ENCODE measurements around the gene APEH.

APEH gene

GRCh38 chr3:49667701-49668413 lies 6.3 kb upstream of the APEH start:
- Histone ChIP-seq H3K27me3 (replicated peaks in 2 of 5; ENCODE audit: control insufficient read depth in 4 of 5, insufficient read depth in 5 of 5, low read length in 4 of 5) (no peaks in the 10 kb centered on the region), H3K27ac (ENCODE audit: insufficient read depth in 1 of 2, low read depth in 1 of 2, low read length in 2 of 2, poor library complexity in 1 of 2, severe bottlenecking in 2 of 2) (no peak overlapping the region), H3K4me1 (ENCODE audit: control extremely low read depth in 1 of 4, control insufficient read depth in 4 of 4, insufficient read depth in 4 of 4, low read length in 3 of 4) (peaks cover 0 to 9% (median 5%) of the 10 kb centered on the region in 4 experiments), H3K9me3 (ENCODE audit: control extremely low read depth in 1 of 5, control insufficient read depth in 4 of 5, insufficient read depth in 2 of 5, low read depth in 1 of 5, low read length in 4 of 5) (no peaks in the 10 kb centered on the region), H3K4me3 (ENCODE audit: control insufficient read depth in 1 of 7, extremely low read depth in 1 of 7, insufficient read depth in 4 of 7, low read depth in 2 of 7, low read length in 6 of 7) (no peak overlapping the region), H3K36me3 (ENCODE audit: control insufficient read depth in 4 of 4, insufficient read depth in 4 of 4, low read length in 3 of 4) (no peaks in the 10 kb centered on the region)
- 92% methylated on average over 25 of the region's 25 CpGs for WGBS (ENCODE audit: insufficient coverage)
- DNase-seq, result no peak
- POLR2A ChIA-PET, result no interaction called here
- CTCF ChIA-PET, result interaction anchor here (0.5 to 3.2 kb wide), 2 partner anchors 128 to 953 kb away, joined by 3 to 13 read pairs; no protein-coding TSS in a partner anchor

- Histone ChIP-seq H3K4me3 (ENCODE audit: control insufficient read depth in 1 of 7, extremely low read depth in 1 of 7, insufficient read depth in 4 of 7, low read depth in 2 of 7, low read length in 6 of 7) (no peak overlapping the region), H3K9me3 (ENCODE audit: control extremely low read depth in 1 of 5, control insufficient read depth in 4 of 5, insufficient read depth in 2 of 5, low read depth in 1 of 5, low read length in 4 of 5) (no peaks in the 10 kb centered on the region), H3K27me3 (replicated peaks in 2 of 5; ENCODE audit: control insufficient read depth in 4 of 5, insufficient read depth in 5 of 5, low read length in 4 of 5) (no peaks in the 10 kb centered on the region), H3K27ac (ENCODE audit: insufficient read depth in 1 of 2, low read depth in 1 of 2, low read length in 2 of 2, poor library complexity in 1 of 2, severe bottlenecking in 2 of 2) (no peak overlapping the region), H3K36me3 (ENCODE audit: control insufficient read depth in 4 of 4, insufficient read depth in 4 of 4, low read length in 3 of 4) (no peaks in the 10 kb centered on the region), H3K4me1 (ENCODE audit: control extremely low read depth in 1 of 4, control insufficient read depth in 4 of 4, insufficient read depth in 4 of 4, low read length in 3 of 4) (peaks cover 0 to 14% (median 10%) of the 10 kb centered on the region in 4 experiments)
- peak in 2 of 3 donors; percentile 27 to 39 for DNase-seq
- POLR2A ChIA-PET, result no interaction called here
- WGBS (ENCODE audit: insufficient coverage), result 62% methylated on average over 5 of the region's 5 CpGs
- CTCF ChIA-PET, result interaction anchor here (0.5 to 3.2 kb wide), 5 partner anchors 9 to 954 kb away, joined by 3 to 20 read pairs (median 4); no protein-coding TSS in a partner anchor
Measured at GRCh38 chr3:49668414-49668797, 5.7 kb upstream of the APEH start.

GRCh38 chr3:49668861-49669260 lies 5.3 kb upstream of the APEH start:
- no peak for DNase-seq
- no peaks in the 10 kb centered on the region for H3K27me3 ChIP-seq (replicated peaks in 2 of 5; ENCODE audit: control insufficient read depth in 4 of 5, insufficient read depth in 5 of 5, low read length in 4 of 5)
- H3K4me1 ChIP-seq (ENCODE audit: control extremely low read depth in 1 of 4, control insufficient read depth in 4 of 4, insufficient read depth in 4 of 4, low read length in 3 of 4), result peaks cover 0 to 15% (median 12%) of the 10 kb centered on the region in 4 experiments
- H3K36me3 ChIP-seq (ENCODE audit: control insufficient read depth in 4 of 4, insufficient read depth in 4 of 4, low read length in 3 of 4), result no peaks in the 10 kb centered on the region
- no peaks in the 10 kb centered on the region for H3K9me3 ChIP-seq (ENCODE audit: control extremely low read depth in 1 of 5, control insufficient read depth in 4 of 5, insufficient read depth in 2 of 5, low read depth in 1 of 5, low read length in 4 of 5)
- ChIA-PET CTCF (interaction anchor here (0.8 to 2.0 kb wide), 7 partner anchors 9 to 130 kb away, joined by 3 to 20 read pairs (median 3); no protein-coding TSS in a partner anchor), POLR2A (no interaction called here)
- H3K4me3 ChIP-seq (ENCODE audit: control insufficient read depth in 1 of 7, extremely low read depth in 1 of 7, insufficient read depth in 4 of 7, low read depth in 2 of 7, low read length in 6 of 7), result no peak overlapping the region
- 100% methylated on average over 3 of the region's 5 CpGs for WGBS (ENCODE audit: insufficient coverage)
- no peak overlapping the region for H3K27ac ChIP-seq (ENCODE audit: insufficient read depth in 1 of 2, low read depth in 1 of 2, low read length in 2 of 2, poor library complexity in 1 of 2, severe bottlenecking in 2 of 2)

GRCh38 chr3:49669352-49669751 lies 4.8 kb upstream of the APEH start:
- no peak overlapping the region for H3K27ac ChIP-seq (ENCODE audit: insufficient read depth in 1 of 2, low read depth in 1 of 2, low read length in 2 of 2, poor library complexity in 1 of 2, severe bottlenecking in 2 of 2)
- POLR2A ChIA-PET, result interaction anchor here (0.6 kb wide), 1 partner anchor 165 kb away, joined by 3 read pairs; no protein-coding TSS in a partner anchor
- CTCF ChIA-PET, result interaction anchor here (0.7 to 2.0 kb wide), 7 partner anchors 9 to 130 kb away, joined by 3 to 20 read pairs (median 3); no protein-coding TSS in a partner anchor
- no peak for DNase-seq
- H3K9me3 ChIP-seq (ENCODE audit: control extremely low read depth in 1 of 5, control insufficient read depth in 4 of 5, insufficient read depth in 2 of 5, low read depth in 1 of 5, low read length in 4 of 5), result no peaks in the 10 kb centered on the region
- H3K27me3 ChIP-seq (replicated peaks in 2 of 5; ENCODE audit: control insufficient read depth in 4 of 5, insufficient read depth in 5 of 5, low read length in 4 of 5), result no peaks in the 10 kb centered on the region
- H3K4me3 ChIP-seq (ENCODE audit: control insufficient read depth in 1 of 7, extremely low read depth in 1 of 7, insufficient read depth in 4 of 7, low read depth in 2 of 7, low read length in 6 of 7), result no peak overlapping the region
- 90% methylated on average over 3 of the region's 3 CpGs for WGBS (ENCODE audit: insufficient coverage)
- no peaks in the 10 kb centered on the region for H3K36me3 ChIP-seq (ENCODE audit: control insufficient read depth in 4 of 4, insufficient read depth in 4 of 4, low read length in 3 of 4)
- H3K4me1 ChIP-seq (ENCODE audit: control extremely low read depth in 1 of 4, control insufficient read depth in 4 of 4, insufficient read depth in 4 of 4, low read length in 3 of 4), result peaks cover 0 to 15% (median 13%) of the 10 kb centered on the region in 4 experiments

GRCh38 chr3:49670940-49671290 lies 3.2 kb upstream of the APEH start:
- DNase-seq, result no peak
- 75% methylated on average over 1 of the region's 6 CpGs for WGBS (ENCODE audit: insufficient coverage)
- Histone ChIP-seq H3K27me3 (replicated peaks in 2 of 5; ENCODE audit: control insufficient read depth in 4 of 5, insufficient read depth in 5 of 5, low read length in 4 of 5) (no peaks in the 10 kb centered on the region), H3K27ac (ENCODE audit: insufficient read depth in 1 of 2, low read depth in 1 of 2, low read length in 2 of 2, poor library complexity in 1 of 2, severe bottlenecking in 2 of 2) (no peak overlapping the region), H3K4me1 (ENCODE audit: control extremely low read depth in 1 of 4, control insufficient read depth in 4 of 4, insufficient read depth in 4 of 4, low read length in 3 of 4) (peaks cover 0 to 26% (median 23%) of the 10 kb centered on the region in 4 experiments), H3K9me3 (ENCODE audit: control extremely low read depth in 1 of 5, control insufficient read depth in 4 of 5, insufficient read depth in 2 of 5, low read depth in 1 of 5, low read length in 4 of 5) (no peaks in the 10 kb centered on the region), H3K4me3 (ENCODE audit: control insufficient read depth in 1 of 7, extremely low read depth in 1 of 7, insufficient read depth in 4 of 7, low read depth in 2 of 7, low read length in 6 of 7) (no peak overlapping the region), H3K36me3 (ENCODE audit: control insufficient read depth in 4 of 4, insufficient read depth in 4 of 4, low read length in 3 of 4) (peaks cover 0 to 7% (median 2%) of the 10 kb centered on the region in 4 experiments)
- CTCF ChIA-PET, result interaction anchor here (0.7 to 3.3 kb wide), 20 partner anchors 9 to 255 kb away, joined by 3 to 80 read pairs (median 4); partner anchors contain the start of genes MST1 and RNF123
- POLR2A ChIA-PET, result interaction anchor here (1.2 kb wide), 1 partner anchor 131 kb away, joined by 5 read pairs; no protein-coding TSS in a partner anchor

- POLR2A ChIA-PET, result interaction anchor here (1.2 kb wide), 1 partner anchor 132 kb away, joined by 5 read pairs; no protein-coding TSS in a partner anchor
- Histone ChIP-seq H3K27me3 (replicated peaks in 2 of 5; ENCODE audit: control insufficient read depth in 4 of 5, insufficient read depth in 5 of 5, low read length in 4 of 5) (no peaks in the 10 kb centered on the region), H3K4me1 (ENCODE audit: control extremely low read depth in 1 of 4, control insufficient read depth in 4 of 4, insufficient read depth in 4 of 4, low read length in 3 of 4) (peaks cover 0 to 25% (median 23%) of the 10 kb centered on the region in 4 experiments), H3K27ac (ENCODE audit: insufficient read depth in 1 of 2, low read depth in 1 of 2, low read length in 2 of 2, poor library complexity in 1 of 2, severe bottlenecking in 2 of 2) (no peak overlapping the region), H3K36me3 (ENCODE audit: control insufficient read depth in 4 of 4, insufficient read depth in 4 of 4, low read length in 3 of 4) (peaks cover 0 to 14% (median 8%) of the 10 kb centered on the region in 4 experiments), H3K4me3 (ENCODE audit: control insufficient read depth in 1 of 7, extremely low read depth in 1 of 7, insufficient read depth in 4 of 7, low read depth in 2 of 7, low read length in 6 of 7) (no peak overlapping the region), H3K9me3 (ENCODE audit: control extremely low read depth in 1 of 5, control insufficient read depth in 4 of 5, insufficient read depth in 2 of 5, low read depth in 1 of 5, low read length in 4 of 5) (no peaks in the 10 kb centered on the region)
- CTCF ChIA-PET, result interaction anchor here (0.6 to 3.3 kb wide), 23 partner anchors 9 to 311 kb away, joined by 3 to 80 read pairs (median 4); partner anchors contain the start of genes MST1 and RNF123
- peak; percentile 69 to 82 (median 76) for DNase-seq
- WGBS (ENCODE audit: insufficient coverage), result 53% methylated on average over 9 of the region's 11 CpGs
Measured at GRCh38 chr3:49671291-49672288, 2.6 kb upstream of the APEH start.

All from common myeloid progenitor, CD34-positive (primary cell).